GM12878 (cell line): Measurements from ENCODE around the gene THAP9. TPM values are rescaled to one million over a fixed set of nuclear protein-coding genes. Genes with fewer than 3 reads are reported as not detected.

Experiments used
- ATAC-seq: fragments of 200-7000 bp; cut with Tn5 transposase; 3 replicates; pipeline ENCODE4 v1.9.1; 2020; ENCODE audit warnings: mild to moderate bottlenecking, moderate library complexity
- BruUV-seq: library from RNA; stranded (reverse); fragments of 400-500 nt; replicated peaks from 2 replicates; lab custom pipeline; 2021; lab: Mats Ljungman, UMichigan
- CTCF ChIA-PET: fragments of 300-600 bp; sonication (Branson Sonifier 250); formaldehyde crosslinking; extraction: SDS; loops from one replicate; lab custom pipeline; 2021; ENCODE audit warnings: inconsistent platforms; lab: Yijun Ruan, JAX
- POLR2A ChIA-PET: fragments of 350-600 bp; formaldehyde crosslinking; extraction: SDS; loops from one replicate; lab custom pipeline; 2021; ENCODE audit warnings: inconsistent platforms; lab: Charles Lee
- RAD21 ChIA-PET: fragments of 300-600 bp; sonication (Branson Sonifier 250); formaldehyde crosslinking; loops from one replicate; lab custom pipeline; 2023; ENCODE audit warnings: antibody characterized with exemption; ENCODE audit not compliant: unreplicated experiment; lab: Charles Lee
- SMC1A ChIA-PET: fragments of 300-600 bp; sonication (Branson Sonifier 250); formaldehyde crosslinking; loops from one replicate; lab custom pipeline; 2023; ENCODE audit not compliant: unreplicated experiment, uncharacterized antibody; lab: Charles Lee
- DNase-seq: peaks from one replicate; pipeline ENCODE4 v3.0.0-alpha.2; 2011; ENCODE audit warnings: low read depth, low spot score
- FAIRE-seq: peaks from 3 replicates; lab custom pipeline; 2011; peaks lifted over from hg19 to GRCh38; lab: Jason Lieb, UNC
- H2AFZ ChIP-seq: 2 replicates; pipeline ENCODE4 v1.6.0; 2011; ENCODE audit warnings: low read depth, low read length, control low read depth; ENCODE audit not compliant: control insufficient read depth
- H3K27ac ChIP-seq: 2 replicates; pipeline ENCODE4 v1.5.1; 2011; ENCODE audit warnings: control low read depth; ENCODE audit not compliant: control insufficient read depth, insufficient read depth
- H3K27me3 ChIP-seq, 2 experiments: replicated peaks in 1 of 2; 2 replicates each; pipeline versions ENCODE4 v1.6.0 to v1.6.1; 2011; ENCODE audit warnings: low read length in 1 of 2; ENCODE audit not compliant: control insufficient read depth in 2 of 2, insufficient read depth in 2 of 2
- H3K36me3 ChIP-seq, 2 experiments: 2 replicates each; pipeline ENCODE4 v1.5.1; 2011; ENCODE audit warnings: low read length in 1 of 2; ENCODE audit not compliant: control insufficient read depth in 2 of 2, insufficient read depth in 2 of 2
- H3K4me1 ChIP-seq: 2 replicates; pipeline ENCODE4 v1.6.1; 2011; ENCODE audit warnings: mild to moderate bottlenecking, low read length, moderate library complexity, mixed read lengths; ENCODE audit not compliant: control insufficient read depth, insufficient read depth
- H3K4me2 ChIP-seq: 2 replicates; pipeline ENCODE4 v1.6.0; 2011; ENCODE audit warnings: control low read depth; ENCODE audit not compliant: control insufficient read depth, insufficient read depth
- H3K4me3 ChIP-seq: fragments of 200-600 bp; sonication (generic); 2 replicates; pipeline ENCODE4 v1.5.1; 2016
- H3K79me2 ChIP-seq: 2 replicates; pipeline ENCODE4 v1.6.0; 2011; ENCODE audit warnings: low read length; ENCODE audit not compliant: control insufficient read depth, insufficient read depth
- H3K9ac ChIP-seq: 2 replicates; pipeline ENCODE4 v1.8.0; 2011; ENCODE audit warnings: low read length, control low read depth, mixed read lengths; ENCODE audit not compliant: control insufficient read depth, insufficient read depth
- H3K9me3 ChIP-seq: replicated peaks from 3 replicates; pipeline ENCODE4 v1.5.1; 2011; ENCODE audit warnings: mild to moderate bottlenecking, low read length; ENCODE audit not compliant: control insufficient read depth, insufficient read depth
- H4K20me1 ChIP-seq: 2 replicates; pipeline ENCODE4 v1.6.0; 2011; ENCODE audit not compliant: control insufficient read depth, insufficient read depth
- MEF2A ChIP-seq: IDR thresholded peaks from 2 replicates; pipeline ENCODE4 v1.6.1; 2011; ENCODE audit warnings: low read depth, mild to moderate bottlenecking, low read length, moderate library complexity; ENCODE audit not compliant: insufficient read depth
- POLR2AphosphoS5 ChIP-seq: IDR thresholded peaks from 2 replicates; pipeline ENCODE4 v1.6.1; 2011; ENCODE audit warnings: mild to moderate bottlenecking, low read length, inconsistent platforms
- WGBS: methylation state at CpG from one replicate; pipeline ENCODE4 v1.1.6; 2016; ENCODE audit warnings: low lambda C conversion rate; ENCODE audit not compliant: insufficient replicate concordance, insufficient coverage; ENCODE audit errors: missing lambda C conversion rate; 5-methylcytosine and 5-hydroxymethylcytosine counted together
- in situ Hi-C: fragments of 300-500 bp; cut with MboI; formaldehyde crosslinking; loops from 9 replicates; pipeline ENCODE4 v1.14.3; 2018; ENCODE audit warnings: mixed read lengths
- intact Hi-C: fragments of 100-400 bp; cut with micrococcal nuclease; formaldehyde crosslinking; loops from one replicate; pipeline ENCODE4 v1.14.2; 2022; ENCODE audit not compliant: unreplicated experiment
- polyA plus RNA-seq, 11 experiments: library from polyadenylated mRNA; depleted of rRNA in 4 of 11; unstranded in 6 of 11; stranded (reverse) in 5 of 11; fragments of >200 nt; fragmentation: Nextera tagmentation in 4 of 11; fragmentation: Illumina TruSeq in 1 of 11; extraction: Ambion mirVana in 4 of 11; extraction: Trizol in 1 of 11; gene quantifications; 1 replicate in 1 of 11; 2 replicates in 10 of 11; pipeline versions ENCODE4 v1.2.1 to v1.2.3, GENCODE V29; 2011 to 2016; ENCODE audit warnings: inconsistent platforms in 2 of 11, missing spikeins in 2 of 11, low read depth in 1 of 11
- total RNA-seq, 4 experiments: library from RNA; depleted of rRNA in 3 of 4; stranded (reverse); fragments of >200 nt in 3 of 4; fragmentation: Illumina TruSeq in 1 of 4; extraction: Trizol in 1 of 4; gene quantifications; 2 replicates each; pipeline versions ENCODE4 v1.2.1 to v1.2.3, GENCODE V29; 2013 to 2021
- TF ChIP-seq, protein P1 (sequence below): IDR thresholded peaks from 2 replicates; pipeline ENCODE4 v1.6.1; 2012; ENCODE audit warnings: low read depth, low read length, improper control_type of control experiment
- TF ChIP-seq, protein P2 (sequence below): fragments of 450-650 bp; IDR thresholded peaks from 2 replicates; pipeline ENCODE4 v1.6.1; 2017; ENCODE audit warnings: mild to moderate bottlenecking
- TF ChIP-seq, protein P3 (sequence below): IDR thresholded peaks from 2 replicates; pipeline ENCODE4 v1.6.1; 2012; ENCODE audit warnings: low read depth, low read length, improper control_type of control experiment
- TF ChIP-seq, protein P4 (sequence below): IDR thresholded peaks from 2 replicates; pipeline ENCODE4 v1.6.1; 2012; ENCODE audit warnings: improper control_type of control experiment, low read depth, low read length; ENCODE audit not compliant: insufficient replicate concordance

THAP9 gene
- total and polyA plus RNA-seq, 10 of the 15 experiments (the other 5 are each of a cell fraction or from before 2014, with no cell fraction given): 2.1 to 4.9 (median 3.3) TPM

DNA sequence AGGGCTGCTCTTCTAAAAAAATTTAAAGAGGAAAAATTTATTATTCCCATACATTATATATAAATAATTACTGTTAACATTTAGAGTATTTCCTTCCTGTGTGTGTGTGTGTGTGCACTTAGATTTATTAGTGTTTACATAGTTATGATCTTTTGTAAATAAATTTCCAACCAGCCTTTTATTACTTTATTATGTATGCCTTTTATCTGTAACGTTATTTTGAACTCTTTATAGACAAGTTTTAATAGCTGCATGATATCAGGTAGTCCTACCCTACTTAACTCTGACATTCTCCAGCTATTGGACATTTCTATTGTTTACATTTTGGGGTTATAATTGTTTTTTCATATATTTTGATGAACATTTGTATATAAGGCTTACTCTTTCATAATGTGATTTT, 8.8 kb downstream of the THAP9 start:
- ChIA-PET RAD21 (interaction anchor here (1.0 kb wide), 1 partner anchor 20 kb away, joined by 3 read pairs; no protein-coding TSS in a partner anchor), POLR2A (no interaction called here), CTCF (interaction anchor here (1.6 kb wide), 1 partner anchor 165 kb away, joined by 3 read pairs; no protein-coding TSS in a partner anchor), SMC1A (interaction anchor here (0.8 kb wide), 1 partner anchor 15 kb away, joined by 3 read pairs; no protein-coding TSS in a partner anchor)
- H3K27ac ChIP-seq: no peak overlapping the region
- no peaks in the 10 kb centered on the region for H4K20me1 ChIP-seq
- H3K9ac ChIP-seq: no peak overlapping the region
- H3K4me3 ChIP-seq: no peak overlapping the region
- WGBS: 94% methylated on average over 1 of the region's 1 CpG
- H3K4me1 ChIP-seq: peaks cover 19% of the 10 kb centered on the region
- no peak overlapping the region for H2AFZ ChIP-seq
- H3K9me3 ChIP-seq: no peaks in the 10 kb centered on the region
- no peak overlapping the region for H3K4me2 ChIP-seq
- no peaks in the 10 kb centered on the region for H3K36me3 ChIP-seq
- no peaks in the 10 kb centered on the region for H3K79me2 ChIP-seq
- ATAC-seq (no peak), FAIRE-seq (no peak), DNase-seq (no peak)
- intact Hi-C loops: no loop called here
- no peak for TF ChIP-seq MEF2A
- TF ChIP-seq, protein P1, sequence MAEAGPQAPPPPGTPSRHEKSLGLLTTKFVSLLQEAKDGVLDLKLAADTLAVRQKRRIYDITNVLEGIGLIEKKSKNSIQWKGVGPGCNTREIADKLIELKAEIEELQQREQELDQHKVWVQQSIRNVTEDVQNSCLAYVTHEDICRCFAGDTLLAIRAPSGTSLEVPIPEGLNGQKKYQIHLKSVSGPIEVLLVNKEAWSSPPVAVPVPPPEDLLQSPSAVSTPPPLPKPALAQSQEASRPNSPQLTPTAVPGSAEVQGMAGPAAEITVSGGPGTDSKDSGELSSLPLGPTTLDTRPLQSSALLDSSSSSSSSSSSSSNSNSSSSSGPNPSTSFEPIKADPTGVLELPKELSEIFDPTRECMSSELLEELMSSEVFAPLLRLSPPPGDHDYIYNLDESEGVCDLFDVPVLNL: no peak
- no TSS peak for BruUV-seq
- in situ Hi-C loops: no loop called here
- no peaks in the 10 kb centered on the region for H3K27me3 ChIP-seq

DNA sequence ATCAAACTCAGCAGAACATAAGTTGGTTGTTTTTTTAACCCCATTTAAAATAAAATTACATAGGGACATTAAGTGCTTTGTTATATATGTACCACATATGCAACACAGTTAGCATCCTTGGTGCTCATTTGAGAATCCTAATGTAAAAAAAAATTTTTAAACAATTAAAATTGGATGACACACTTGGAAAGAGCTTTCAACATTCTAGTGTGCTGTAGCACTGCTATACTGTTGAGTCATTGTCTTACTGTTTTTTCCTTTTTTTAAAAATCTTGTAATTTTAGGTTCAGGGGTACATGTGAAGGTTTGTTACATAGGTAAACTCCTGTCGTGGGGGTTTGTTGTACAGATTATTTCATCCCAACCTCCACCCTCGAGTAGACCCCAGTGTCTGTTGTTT, 12.8 kb downstream of the THAP9 start:
- BruUV-seq: no TSS peak
- in situ Hi-C loops: no loop called here
- Histone ChIP-seq H3K4me3 (no peak overlapping the region), H3K27ac (no peak overlapping the region), H4K20me1 (no peaks in the 10 kb centered on the region), H3K4me2 (no peak overlapping the region), H3K79me2 (no peaks in the 10 kb centered on the region), H3K9ac (no peak overlapping the region), H3K27me3 (no peaks in the 10 kb centered on the region), H3K4me1 (no peaks in the 10 kb centered on the region), H3K36me3 (peaks cover 0 to 3% of the 10 kb centered on the region in 2 experiments; a peak in 3 of 4 replicates), H3K9me3 (no peaks in the 10 kb centered on the region), H2AFZ (no peak overlapping the region)
- SMC1A ChIA-PET: interaction anchor here (1.3 to 1.4 kb wide), 2 partner anchors 11 to 26 kb away, joined by 3 read pairs; no protein-coding TSS in a partner anchor
- POLR2A ChIA-PET: no interaction called here
- intact Hi-C loops: no loop called here
- ATAC-seq: no peak
- TF ChIP-seq, protein P2, sequence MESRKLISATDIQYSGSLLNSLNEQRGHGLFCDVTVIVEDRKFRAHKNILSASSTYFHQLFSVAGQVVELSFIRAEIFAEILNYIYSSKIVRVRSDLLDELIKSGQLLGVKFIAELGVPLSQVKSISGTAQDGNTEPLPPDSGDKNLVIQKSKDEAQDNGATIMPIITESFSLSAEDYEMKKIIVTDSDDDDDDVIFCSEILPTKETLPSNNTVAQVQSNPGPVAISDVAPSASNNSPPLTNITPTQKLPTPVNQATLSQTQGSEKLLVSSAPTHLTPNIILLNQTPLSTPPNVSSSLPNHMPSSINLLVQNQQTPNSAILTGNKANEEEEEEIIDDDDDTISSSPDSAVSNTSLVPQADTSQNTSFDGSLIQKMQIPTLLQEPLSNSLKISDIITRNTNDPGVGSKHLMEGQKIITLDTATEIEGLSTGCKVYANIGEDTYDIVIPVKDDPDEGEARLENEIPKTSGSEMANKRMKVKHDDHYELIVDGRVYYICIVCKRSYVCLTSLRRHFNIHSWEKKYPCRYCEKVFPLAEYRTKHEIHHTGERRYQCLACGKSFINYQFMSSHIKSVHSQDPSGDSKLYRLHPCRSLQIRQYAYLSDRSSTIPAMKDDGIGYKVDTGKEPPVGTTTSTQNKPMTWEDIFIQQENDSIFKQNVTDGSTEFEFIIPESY: no peak
- no peak for TF ChIP-seq POLR2AphosphoS5
- TF ChIP-seq, protein P3, sequence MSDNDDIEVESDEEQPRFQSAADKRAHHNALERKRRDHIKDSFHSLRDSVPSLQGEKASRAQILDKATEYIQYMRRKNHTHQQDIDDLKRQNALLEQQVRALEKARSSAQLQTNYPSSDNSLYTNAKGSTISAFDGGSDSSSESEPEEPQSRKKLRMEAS: no peak
- TF ChIP-seq, protein P4, sequence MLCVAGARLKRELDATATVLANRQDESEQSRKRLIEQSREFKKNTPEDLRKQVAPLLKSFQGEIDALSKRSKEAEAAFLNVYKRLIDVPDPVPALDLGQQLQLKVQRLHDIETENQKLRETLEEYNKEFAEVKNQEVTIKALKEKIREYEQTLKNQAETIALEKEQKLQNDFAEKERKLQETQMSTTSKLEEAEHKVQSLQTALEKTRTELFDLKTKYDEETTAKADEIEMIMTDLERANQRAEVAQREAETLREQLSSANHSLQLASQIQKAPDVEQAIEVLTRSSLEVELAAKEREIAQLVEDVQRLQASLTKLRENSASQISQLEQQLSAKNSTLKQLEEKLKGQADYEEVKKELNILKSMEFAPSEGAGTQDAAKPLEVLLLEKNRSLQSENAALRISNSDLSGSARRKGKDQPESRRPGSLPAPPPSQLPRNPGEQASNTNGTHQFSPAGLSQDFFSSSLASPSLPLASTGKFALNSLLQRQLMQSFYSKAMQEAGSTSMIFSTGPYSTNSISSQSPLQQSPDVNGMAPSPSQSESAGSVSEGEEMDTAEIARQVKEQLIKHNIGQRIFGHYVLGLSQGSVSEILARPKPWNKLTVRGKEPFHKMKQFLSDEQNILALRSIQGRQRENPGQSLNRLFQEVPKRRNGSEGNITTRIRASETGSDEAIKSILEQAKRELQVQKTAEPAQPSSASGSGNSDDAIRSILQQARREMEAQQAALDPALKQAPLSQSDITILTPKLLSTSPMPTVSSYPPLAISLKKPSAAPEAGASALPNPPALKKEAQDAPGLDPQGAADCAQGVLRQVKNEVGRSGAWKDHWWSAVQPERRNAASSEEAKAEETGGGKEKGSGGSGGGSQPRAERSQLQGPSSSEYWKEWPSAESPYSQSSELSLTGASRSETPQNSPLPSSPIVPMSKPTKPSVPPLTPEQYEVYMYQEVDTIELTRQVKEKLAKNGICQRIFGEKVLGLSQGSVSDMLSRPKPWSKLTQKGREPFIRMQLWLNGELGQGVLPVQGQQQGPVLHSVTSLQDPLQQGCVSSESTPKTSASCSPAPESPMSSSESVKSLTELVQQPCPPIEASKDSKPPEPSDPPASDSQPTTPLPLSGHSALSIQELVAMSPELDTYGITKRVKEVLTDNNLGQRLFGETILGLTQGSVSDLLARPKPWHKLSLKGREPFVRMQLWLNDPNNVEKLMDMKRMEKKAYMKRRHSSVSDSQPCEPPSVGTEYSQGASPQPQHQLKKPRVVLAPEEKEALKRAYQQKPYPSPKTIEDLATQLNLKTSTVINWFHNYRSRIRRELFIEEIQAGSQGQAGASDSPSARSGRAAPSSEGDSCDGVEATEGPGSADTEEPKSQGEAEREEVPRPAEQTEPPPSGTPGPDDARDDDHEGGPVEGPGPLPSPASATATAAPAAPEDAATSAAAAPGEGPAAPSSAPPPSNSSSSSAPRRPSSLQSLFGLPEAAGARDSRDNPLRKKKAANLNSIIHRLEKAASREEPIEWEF: no peak
- CTCF ChIA-PET: no interaction called here
- DNase-seq: no peak
- RAD21 ChIA-PET: no interaction called here
- FAIRE-seq: no peak
- WGBS: 40% methylated on average over 2 of the region's 2 CpGs
